ENCODE results near the gene OR1J1.

OR1J1 gene

DNA sequence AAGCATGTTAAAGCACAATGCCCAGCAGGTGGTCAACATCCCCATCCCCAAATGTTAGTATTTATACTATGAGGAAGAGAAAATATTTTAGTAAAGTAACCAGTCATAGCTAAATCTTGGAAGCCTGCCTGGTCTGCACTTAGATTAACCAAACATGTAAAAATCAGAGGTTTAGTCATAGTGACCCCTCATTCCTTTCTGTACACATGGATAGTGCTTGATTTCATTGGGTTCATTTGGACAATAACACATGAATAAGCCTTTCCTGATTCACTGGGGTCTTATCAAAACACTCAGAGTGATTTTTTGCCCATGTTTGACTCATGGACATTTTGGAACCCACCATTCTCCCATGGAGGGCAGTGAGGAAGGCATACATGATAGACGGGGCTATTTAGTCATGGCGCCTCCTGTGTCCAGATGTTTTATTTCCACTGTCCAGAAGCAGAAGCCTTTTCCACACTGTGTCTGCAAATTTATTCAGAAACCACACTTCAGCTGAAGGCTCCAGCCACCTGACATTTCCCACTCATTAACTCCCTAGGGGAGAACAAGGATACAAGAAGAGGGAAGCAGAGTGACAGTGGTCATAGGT lies 32.5 kb downstream of the OR1J1 start:
- DNase-seq (ENCODE audit: low spot score) = peak; percentile 67

DNA sequence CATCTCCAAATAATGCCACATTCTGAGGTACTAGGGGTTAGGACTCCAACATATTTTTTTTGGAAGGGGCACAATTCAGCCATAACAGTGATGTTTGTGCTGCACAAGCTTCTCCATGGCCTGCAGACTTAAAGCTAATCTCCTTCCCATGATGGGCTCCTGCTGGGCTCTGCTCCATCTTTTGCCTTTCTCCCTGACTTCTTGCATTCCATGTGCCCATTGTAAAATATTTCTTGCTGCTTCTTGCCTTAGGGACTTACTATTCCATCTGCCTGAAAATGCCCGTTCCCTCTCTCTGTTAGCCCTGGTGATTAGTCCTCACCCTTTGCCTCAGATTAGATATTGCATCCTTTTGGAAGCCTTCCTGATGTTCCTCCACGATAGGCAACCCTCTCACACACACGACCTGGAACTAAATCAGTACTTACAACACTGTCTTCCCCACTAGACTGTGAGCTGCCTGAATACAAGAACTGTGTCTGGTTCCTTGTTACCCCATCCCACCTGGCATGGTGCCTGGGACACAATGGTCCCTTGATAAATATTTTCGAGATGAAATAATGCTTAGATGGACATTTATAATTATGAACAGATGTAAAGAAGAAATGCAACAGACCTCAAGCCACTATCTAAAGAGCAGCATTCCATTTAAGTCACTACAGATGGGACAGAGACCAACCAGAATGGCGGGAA lies 33.5 kb downstream of the OR1J1 start:
- DNase-seq (ENCODE audit: low spot score) = peak; percentile 23

DNA sequence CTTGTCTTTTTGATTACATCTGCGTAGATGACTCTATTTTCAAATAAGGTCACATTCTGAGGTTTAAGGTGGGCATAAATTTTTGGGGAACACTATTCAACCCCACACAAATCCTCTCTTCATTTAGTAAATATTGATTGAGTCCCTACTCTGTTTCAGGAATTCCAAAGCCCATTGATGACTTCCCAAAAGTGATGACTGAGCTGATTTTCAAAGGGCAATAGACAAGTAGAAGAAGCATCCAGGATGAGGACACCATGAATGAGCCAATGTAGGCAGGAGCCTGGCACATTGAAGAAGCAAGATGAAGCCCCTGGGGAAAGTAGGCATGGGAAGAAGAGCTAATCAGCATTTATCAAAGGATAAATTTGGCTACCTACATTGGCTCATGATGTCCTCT lies 35.2 kb downstream of the OR1J1 start:
- no peak for DNase-seq (ENCODE audit: low spot score)

Measured in AG08396 (cell line).